ENCODE data around the gene NLRC4.
"Not testable (repeated sequence)": the region's sequence is repeated elsewhere in the genome, so short reads cannot be mapped to it uniquely, and the experiment has no call there.

NLRC4 gene

GRCh38 chr2:32228181-32228580 is 36.5 kb downstream of the NLRC4 start:
- TF ChIP-seq CTCF (IDR thresholded peaks at IDR 0.05; ENCODE audit: insufficient read depth, missing control alignments): no peak
- no peak for FAIRE-seq
- no peak for DNase-seq (ENCODE audit: insufficient read length, low spot score)

GRCh38 chr2:32227492-32227891 is 37.2 kb downstream of the NLRC4 start:
- DNase-seq (ENCODE audit: insufficient read length, low spot score): no peak
- no peak for TF ChIP-seq CTCF (IDR thresholded peaks at IDR 0.05; ENCODE audit: insufficient read depth, missing control alignments)
- FAIRE-seq: no peak

- no peak for FAIRE-seq
- no peak for TF ChIP-seq CTCF (IDR thresholded peaks at IDR 0.05; ENCODE audit: insufficient read depth, missing control alignments)
These were observed 41.7 kb downstream of the NLRC4 start for GRCh38 chr2:32222966-32223365.

GRCh38 chr2:32220445-32220844 is 44.2 kb downstream of the NLRC4 start:
- no peak for FAIRE-seq
- no peak for TF ChIP-seq CTCF (IDR thresholded peaks at IDR 0.05; ENCODE audit: insufficient read depth, missing control alignments)
- no peak for DNase-seq (ENCODE audit: insufficient read length, low spot score)

More at GRCh38 chr2:32222966-32223365, 41.7 kb downstream of the NLRC4 start:
- DNase-seq (ENCODE audit: insufficient read length, low spot score): no peak

GRCh38 chr2:32212295-32212694 is 52.4 kb downstream of the NLRC4 start:
- FAIRE-seq (no peak), DNase-seq (ENCODE audit: insufficient read length, low spot score) (no peak)
- no peak for TF ChIP-seq CTCF (IDR thresholded peaks at IDR 0.05; ENCODE audit: insufficient read depth, missing control alignments)

GRCh38 chr2:32210767-32211408 is 53.8 kb downstream of the NLRC4 start:
- FAIRE-seq (no peak), DNase-seq (ENCODE audit: insufficient read length, low spot score) (no peak)
- no peak for TF ChIP-seq CTCF (IDR thresholded peaks at IDR 0.05; ENCODE audit: insufficient read depth, missing control alignments)

GRCh38 chr2:32203428-32203827 is 61.3 kb downstream of the NLRC4 start:
- not testable (repeated sequence) for DNase-seq (ENCODE audit: insufficient read length, low spot score); FAIRE-seq

- DNase-seq (ENCODE audit: insufficient read length, low spot score) (no peak), FAIRE-seq (no peak)
- TF ChIP-seq CTCF (IDR thresholded peaks at IDR 0.05; ENCODE audit: insufficient read depth, missing control alignments): no peak
These were observed 63.9 kb downstream of the NLRC4 start for GRCh38 chr2:32200814-32201213.

Measured in D721Med (cell line).